NOMO-1 treated with dmso at 0.1 percent for 144 hours (cell line): ENCODE measurements around the gene TIMP3.

ENCODE experiments used
- DNase-seq: peaks from one replicate; lab custom pipeline; 2025; ENCODE audit not compliant: unreplicated experiment; lab: John Stamatoyannopoulos, UW

TIMP3 gene

DNA sequence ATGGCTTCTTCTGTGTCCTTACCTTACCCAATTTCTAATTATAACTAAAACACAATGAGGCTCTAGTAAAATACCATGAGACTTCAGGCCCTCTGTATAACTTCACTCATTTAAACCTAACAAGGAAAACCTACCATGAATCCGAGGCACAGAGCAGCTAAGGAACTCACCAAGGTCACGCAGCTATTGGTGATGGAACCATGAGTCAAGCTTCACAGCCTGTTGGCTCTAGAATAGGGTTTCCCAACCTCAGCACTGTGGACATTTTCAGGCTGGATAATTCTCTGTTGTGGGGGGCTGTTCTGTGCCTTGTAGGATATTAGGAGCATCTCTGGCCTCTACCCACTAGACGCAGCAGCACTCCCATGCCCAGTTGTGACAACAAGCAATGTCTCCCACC, 75.7 kb downstream of the TIMP3 start:
- DNase-seq: no peak

DNA sequence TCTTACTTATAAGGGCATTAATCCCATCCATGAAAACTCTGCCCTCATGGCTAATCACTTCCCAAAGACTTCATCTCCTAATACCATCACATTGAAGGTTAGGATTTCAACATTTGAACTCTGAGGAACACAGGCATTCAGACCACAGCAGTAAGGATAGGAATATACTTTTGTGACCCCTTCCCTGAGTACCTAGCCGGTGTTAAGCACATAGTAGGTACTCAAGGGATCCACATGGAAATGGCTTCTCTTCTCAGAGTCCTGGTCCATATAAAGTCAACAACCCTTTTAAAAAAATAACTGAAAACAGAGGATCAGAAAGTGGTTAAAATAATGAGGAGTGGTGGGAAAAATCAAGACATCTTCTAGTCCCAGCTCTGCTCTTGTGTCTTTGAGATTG, 78.0 kb downstream of the TIMP3 start:
- no peak for DNase-seq

GRCh38 chr22:32880061-32880460, 78.6 kb downstream of the TIMP3 start:
- no peak for DNase-seq

GRCh38 chr22:32880505-32880892, 79.0 kb downstream of the TIMP3 start:
- no peak for DNase-seq

DNA sequence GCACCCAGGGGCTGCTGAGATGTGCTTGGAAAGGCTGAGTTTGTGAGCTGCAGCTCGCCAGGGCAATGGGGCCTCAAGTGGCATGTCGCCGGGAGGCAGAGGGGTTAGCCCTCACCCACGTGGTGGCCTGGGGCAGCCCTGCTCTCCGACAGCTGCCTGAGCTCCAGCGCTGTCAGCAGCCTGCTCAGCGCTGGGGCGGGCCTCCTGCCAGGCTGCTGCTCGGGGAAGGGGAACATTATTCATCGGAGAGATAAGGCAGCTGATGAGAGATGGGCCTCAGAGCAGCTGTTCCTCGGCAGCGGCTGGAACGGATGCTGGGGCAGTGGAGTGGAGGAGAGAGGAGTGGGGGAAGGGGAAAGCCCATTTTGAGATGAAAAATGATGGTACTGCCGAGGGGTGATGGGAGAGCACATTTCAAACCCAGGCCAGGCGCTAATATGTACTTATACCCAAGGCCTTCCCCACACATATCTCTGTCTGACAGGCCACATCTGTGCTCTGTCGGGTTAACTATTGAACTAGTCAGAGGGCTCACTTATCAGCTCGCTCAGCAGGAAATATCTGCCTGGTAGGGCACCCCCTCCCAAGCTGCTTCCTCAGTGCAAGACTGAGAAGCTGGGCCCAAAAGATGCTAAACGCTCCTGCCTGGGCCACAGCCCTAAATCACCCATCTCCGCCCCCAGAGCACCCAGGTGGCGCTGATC, 79.5 kb downstream of the TIMP3 start:
- DNase-seq: no peak

DNA sequence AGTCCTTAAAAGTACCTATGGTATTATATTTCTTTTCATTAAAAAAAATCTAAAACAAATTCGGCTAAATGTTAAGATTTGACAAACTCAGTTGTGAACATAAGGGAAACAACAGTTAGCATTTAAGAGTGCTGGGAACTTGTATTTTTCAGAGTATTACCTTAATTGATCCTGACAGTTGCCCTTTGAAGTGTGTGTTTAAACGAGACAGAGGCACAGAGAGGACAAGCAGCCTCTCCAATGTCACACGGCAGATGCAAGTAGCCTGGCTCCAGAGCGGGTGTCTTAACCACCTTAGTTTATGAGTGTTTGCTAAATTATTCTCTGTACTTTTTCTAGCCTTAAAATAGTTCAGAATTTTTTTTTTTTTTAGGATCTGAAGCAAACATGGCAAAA, 80.9 kb downstream of the TIMP3 start:
- no peak for DNase-seq

DNA sequence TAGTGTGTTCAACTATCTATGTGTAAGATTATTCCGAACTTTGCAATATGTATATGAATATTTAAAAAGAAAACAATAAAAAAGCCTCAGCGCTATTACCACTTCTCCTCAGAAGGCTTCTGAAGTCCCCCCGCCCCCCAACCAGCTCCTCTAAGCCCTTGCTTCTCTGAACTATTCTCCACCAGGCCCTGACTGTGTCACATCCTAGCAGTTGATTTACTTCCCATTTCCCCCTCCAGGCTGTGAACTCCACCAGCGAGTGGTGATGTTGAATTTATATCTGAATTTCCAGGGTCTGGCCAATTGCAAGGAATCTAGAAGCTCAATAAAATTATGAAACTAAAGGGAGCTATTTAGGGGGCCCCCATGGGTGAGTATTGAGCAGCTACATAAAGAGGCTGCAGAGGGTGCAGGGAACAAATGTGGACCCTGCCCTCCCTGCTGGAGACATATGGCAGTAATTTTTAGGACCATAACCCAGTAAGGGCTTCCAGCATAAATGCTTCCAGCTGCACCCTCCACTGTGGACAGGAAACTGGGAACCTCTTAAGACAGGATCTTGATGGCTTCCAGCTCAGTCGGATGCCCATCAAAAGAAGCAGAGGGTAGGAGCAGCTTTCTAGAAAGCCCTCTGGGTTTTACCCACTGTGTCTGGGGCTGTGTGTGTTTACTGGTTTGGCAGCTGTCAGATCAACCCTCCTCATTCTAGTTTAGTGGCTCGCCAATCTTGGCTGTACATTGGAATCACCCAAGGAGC, 81.4 kb downstream of the TIMP3 start:
- DNase-seq: peak; percentile 40

DNA sequence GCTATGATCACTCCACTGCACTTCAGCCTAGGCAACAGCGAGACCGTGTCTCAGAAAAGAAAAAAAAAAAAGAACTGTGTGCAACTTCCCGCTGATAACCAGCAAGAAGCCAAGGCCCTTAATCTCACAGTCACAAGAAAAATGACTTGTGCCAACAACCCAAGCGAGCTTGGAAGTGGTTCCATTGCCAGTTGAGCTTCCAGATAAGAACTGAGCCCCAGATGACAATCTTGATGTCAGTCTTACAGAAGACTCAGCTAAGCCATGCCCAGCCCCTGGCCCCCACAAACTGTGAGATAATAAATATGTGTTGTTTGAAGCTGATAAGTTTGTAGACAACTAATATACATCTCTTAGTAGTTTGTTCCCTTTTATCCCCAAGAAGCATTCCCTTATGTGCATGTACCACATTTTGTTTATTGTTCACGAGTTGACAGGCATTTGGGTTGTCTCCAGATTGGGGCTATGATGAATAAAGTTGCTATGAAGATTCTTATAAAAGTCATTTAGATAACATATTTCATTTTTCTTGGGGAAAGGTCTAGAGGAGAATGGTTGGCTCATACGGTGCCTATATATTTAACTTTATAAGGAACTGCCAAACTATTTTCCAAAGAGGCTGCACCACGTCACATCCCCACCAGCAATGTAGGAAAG, 85.9 kb downstream of the TIMP3 start:
- no peak for DNase-seq

GRCh38 chr22:32888976-32889375, 87.5 kb downstream of the TIMP3 start:
- no peak for DNase-seq

GRCh38 chr22:32896891-32897290, 95.4 kb downstream of the TIMP3 start:
- DNase-seq: no peak

- no peak for DNase-seq
Measured at GRCh38 chr22:32897400-32897799, 95.9 kb downstream of the TIMP3 start.

DNA sequence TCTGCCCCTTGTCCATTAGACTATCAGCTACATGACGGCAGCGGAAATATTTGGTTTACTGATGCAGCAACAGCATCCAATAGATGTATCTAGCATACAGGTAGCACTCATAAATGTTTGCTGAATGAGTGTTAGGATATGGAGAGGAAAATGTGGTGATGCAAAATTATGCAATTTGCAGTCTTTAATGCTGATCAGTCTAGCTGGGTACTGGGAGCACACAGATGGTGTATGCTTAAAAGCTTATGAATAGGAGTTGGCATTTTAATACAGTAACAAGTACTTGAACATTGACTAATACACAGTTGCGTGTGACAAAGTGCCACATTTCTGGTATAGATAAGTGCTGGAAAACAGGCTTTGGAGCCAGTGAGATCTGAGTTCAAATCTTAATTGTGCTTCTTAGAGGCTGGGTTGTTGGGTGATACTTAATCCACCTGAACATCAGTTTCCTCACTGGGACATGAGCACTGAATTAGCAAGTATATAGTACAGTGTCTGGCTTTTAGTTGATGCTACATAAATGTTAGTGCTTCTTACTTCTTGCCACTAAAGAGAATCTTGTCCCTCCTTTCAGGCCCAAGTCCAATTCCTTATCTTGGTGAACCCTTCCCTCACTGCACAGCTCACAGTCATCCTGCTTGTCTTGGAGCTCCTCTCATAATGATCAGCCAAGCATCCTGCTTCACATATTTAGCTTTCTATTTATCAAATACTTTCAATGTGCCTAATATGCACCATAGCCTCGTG, 99.6 kb downstream of the TIMP3 start:
- DNase-seq: no peak

- DNase-seq: no peak
Measured at GRCh38 chr22:32901925-32902324, 100.4 kb downstream of the TIMP3 start.

DNA sequence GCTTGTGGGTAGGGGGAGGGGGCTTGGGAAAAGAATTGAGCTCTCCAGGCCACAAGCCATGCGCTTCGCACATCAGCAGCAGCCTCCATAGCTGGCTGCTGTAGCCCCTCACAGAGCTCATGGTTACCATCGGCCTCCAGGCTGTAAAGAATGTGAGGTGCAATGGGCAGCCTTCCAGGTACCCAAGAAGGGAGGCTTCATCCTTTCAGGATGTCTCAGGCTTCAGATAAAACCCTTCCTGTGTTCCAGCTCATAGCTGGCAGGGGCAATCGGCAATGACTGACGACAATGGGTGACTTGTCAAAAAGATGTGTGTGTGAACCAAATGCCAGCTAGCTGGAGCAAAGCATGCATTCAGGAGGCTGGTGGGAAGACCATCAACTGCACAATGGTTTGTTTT, 102.0 kb downstream of the TIMP3 start:
- no peak for DNase-seq

DNA sequence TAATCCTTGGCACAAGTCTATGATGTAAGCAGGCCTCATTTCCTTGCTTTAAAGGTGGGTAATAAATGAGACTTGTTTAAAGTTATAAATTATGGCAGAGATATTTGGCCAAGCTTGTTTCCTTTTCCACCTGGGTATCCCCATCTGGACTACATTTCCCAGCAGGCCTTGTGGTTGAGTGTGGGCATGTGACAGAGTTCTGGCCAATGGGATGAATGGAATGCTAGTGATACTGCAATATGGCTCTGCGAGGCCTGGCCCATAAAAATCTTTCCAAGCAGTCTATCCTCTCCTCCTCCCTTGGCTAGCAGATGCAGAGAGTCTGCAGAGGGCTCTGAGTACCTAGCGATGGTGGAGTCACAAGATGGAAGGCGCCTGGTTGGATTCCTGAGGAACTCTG, 102.5 kb downstream of the TIMP3 start:
- no peak for DNase-seq

- DNase-seq: no peak
Measured at GRCh38 chr22:32905400-32905799, 103.9 kb downstream of the TIMP3 start.

- DNase-seq: no peak
Measured at GRCh38 chr22:32909581-32910428, 108.3 kb downstream of the TIMP3 start.

DNA sequence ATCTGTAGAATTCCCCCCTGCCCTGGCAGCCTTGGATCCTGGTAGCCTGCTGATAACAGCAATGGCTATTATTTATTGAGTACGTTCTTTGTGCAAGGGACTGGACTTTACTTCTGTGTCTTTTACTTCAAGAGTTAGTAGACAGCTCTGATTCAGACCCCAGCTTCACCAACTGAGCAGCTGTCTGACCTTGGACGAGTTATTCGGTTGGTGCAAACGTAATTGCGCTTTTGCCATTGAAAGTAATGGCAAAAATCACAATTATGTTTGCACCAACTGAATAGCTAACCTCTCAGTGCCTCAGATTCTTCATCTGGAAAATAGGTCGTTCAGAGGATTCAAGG, 108.9 kb downstream of the TIMP3 start:
- no peak for DNase-seq

DNA sequence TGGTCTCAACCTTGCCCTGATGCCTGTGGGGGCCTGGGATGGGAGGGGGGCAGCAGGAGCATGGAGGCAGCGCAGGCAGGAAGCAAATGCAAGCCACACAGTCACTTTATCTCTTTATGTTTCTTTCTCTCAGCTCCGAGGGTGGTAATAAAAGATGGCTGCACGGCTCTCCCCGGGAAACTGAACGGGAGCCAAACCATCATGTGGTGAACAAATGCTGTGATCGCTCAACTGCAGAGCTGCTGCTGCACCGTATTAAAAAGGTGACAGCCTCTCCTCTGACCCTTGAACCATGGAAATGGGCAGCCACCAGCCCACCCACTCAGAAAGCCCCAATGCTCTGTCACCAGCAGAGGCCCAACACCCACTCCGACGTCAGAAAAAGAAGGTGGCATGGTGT, 110.0 kb downstream of the TIMP3 start:
- DNase-seq: no peak
